Limb (tissue), 2 donors: Measurements from ENCODE around the gene HELZ.
"Not testable (repeated sequence)": the region's sequence is repeated elsewhere in the genome, so short reads cannot be mapped to it uniquely, and the experiment has no call there.

Experiments
- DNase-seq, 2 donors: peaks; one replicate each; pipeline ENCODE4 v3.0.0-alpha.2; 2016; ENCODE audit errors: extremely low spot score in 2 of 2

The HELZ gene, protein sequence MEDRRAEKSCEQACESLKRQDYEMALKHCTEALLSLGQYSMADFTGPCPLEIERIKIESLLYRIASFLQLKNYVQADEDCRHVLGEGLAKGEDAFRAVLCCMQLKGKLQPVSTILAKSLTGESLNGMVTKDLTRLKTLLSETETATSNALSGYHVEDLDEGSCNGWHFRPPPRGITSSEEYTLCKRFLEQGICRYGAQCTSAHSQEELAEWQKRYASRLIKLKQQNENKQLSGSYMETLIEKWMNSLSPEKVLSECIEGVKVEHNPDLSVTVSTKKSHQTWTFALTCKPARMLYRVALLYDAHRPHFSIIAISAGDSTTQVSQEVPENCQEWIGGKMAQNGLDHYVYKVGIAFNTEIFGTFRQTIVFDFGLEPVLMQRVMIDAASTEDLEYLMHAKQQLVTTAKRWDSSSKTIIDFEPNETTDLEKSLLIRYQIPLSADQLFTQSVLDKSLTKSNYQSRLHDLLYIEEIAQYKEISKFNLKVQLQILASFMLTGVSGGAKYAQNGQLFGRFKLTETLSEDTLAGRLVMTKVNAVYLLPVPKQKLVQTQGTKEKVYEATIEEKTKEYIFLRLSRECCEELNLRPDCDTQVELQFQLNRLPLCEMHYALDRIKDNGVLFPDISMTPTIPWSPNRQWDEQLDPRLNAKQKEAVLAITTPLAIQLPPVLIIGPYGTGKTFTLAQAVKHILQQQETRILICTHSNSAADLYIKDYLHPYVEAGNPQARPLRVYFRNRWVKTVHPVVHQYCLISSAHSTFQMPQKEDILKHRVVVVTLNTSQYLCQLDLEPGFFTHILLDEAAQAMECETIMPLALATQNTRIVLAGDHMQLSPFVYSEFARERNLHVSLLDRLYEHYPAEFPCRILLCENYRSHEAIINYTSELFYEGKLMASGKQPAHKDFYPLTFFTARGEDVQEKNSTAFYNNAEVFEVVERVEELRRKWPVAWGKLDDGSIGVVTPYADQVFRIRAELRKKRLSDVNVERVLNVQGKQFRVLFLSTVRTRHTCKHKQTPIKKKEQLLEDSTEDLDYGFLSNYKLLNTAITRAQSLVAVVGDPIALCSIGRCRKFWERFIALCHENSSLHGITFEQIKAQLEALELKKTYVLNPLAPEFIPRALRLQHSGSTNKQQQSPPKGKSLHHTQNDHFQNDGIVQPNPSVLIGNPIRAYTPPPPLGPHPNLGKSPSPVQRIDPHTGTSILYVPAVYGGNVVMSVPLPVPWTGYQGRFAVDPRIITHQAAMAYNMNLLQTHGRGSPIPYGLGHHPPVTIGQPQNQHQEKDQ (N-terminal part only)

DNA sequence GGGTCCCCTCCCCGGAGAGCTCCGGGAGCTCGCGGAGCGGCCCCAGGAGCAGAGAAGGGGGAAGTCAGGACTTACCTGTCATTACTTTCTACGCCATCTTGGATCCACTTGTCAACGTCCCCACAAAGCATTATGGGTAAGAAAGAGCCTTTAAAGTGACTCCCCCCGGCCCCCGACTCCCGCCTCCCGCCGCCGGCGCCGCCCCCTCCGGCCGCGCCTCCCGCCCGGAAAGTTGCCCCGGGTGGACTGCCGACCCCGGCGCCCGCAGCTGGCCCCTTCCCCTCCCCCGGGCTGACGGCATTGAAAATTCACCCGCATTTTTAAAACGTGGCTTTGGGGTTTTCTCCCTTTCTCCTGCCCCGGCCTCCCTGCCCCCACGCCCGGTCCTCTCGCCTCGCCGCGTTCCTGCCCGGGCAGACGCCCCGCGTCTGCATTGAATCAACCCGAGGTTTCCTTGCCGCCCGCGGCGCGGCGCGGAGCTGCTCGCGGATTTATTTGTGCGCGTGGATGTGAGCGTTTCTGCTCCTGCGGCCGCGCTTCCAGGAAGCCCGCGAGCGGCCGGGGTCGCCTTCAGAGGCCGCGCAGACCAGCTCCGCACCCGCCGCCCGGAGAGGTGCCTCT, at the start of gene HELZ:
Gene HELZ (minus strand): TSS at position 124 of the 621 bp plus-strand sequence. CDS start 26,392 bp downstream, outside the sequence.
- peak; percentile 88 to 91 for DNase-seq

- peak in 1 of 2 donors; percentile 48 for DNase-seq
These were observed 48.5 kb upstream of the HELZ start for GRCh38 chr17:67293251-67294203.

DNA sequence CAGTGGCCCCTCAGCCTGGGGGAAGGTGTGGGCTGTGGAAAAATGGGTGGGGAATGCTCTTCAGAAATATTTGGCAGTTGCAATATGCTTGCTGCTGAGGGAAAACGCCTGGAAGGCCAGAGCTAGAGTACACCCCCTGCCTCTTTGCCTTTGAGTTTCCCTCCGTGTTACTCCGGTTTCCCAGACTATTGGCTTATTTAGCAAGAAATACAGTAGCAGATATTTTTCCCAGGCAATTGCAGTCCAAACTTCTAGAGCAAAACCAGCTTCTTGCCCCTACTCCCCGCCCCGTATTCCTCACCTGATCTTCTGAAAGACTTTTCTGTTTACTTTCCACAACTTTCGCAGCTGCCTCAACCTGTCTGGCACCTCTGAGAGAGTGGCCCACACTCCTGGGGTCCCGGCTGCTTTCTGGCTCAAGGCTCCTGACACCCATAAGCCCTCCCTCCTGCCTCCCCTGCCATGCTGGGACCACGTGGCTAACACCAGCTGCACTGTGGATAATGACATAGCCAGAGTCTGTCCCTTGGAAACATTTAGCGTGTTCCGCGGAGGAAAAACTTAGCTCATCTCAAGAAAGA, 45.8 kb upstream of the HELZ start:
- peak; percentile 61 to 66 for DNase-seq

GRCh38 chr17:67290244-67290643, 45.2 kb upstream of the HELZ start:
- no peak for DNase-seq

GRCh38 chr17:67289181-67289876, 44.3 kb upstream of the HELZ start:
- DNase-seq: peak; percentile 85 to 87

- not testable (repeated sequence) for DNase-seq
These were observed 41.8 kb upstream of the HELZ start for GRCh38 chr17:67286826-67287225.

DNA sequence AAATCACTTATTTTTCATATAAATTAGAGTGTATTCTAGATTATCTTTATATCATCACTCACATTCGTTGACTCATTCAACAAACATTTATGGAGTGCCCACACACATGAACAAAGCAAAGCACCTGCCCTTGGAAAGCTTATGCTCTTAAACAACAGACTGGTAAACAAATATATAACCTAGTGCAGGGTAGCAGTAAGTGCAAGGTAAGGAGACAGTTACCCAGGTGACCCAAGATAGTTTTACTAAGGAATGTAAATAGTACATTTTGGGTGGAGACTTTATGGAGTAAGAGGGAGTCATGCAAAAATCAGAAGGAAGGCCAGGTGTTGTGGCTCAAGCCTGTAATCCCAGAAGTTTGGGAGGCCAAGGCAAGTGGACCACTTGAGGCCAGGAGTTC, 40.4 kb upstream of the HELZ start:
- DNase-seq: no peak

GRCh38 chr17:67283731-67284516, 38.9 kb upstream of the HELZ start:
- no peak for DNase-seq

- DNase-seq: no peak
These were observed 36.7 kb upstream of the HELZ start for GRCh38 chr17:67281743-67282142.

DNA sequence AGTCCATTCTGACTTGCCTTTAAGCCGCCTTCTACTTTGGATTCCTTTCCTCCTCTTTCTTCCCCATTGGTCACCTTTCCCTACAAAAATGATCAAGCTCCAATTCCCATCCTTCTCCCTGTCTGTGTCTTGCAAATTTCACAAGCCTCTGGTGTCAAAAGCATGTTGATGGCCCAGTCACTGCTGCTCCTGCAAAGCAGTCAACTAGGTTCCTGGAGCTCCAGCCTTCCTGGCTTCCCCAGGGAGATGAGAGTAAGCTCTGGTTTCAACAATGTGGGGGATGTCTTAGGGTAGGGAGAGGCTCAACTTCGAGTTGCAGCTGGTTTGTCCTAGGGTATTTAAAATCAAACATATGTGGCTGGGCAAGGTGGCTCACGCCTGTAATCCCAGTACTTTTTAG, 36.1 kb upstream of the HELZ start:
- DNase-seq: no peak

- peak in 1 of 2 donors; percentile 42 for DNase-seq
These were observed 35.3 kb upstream of the HELZ start for GRCh38 chr17:67280279-67280678.

- no peak for DNase-seq
These were observed 34.1 kb upstream of the HELZ start for GRCh38 chr17:67279115-67279514.

- DNase-seq: no peak
These were observed 33.4 kb upstream of the HELZ start for GRCh38 chr17:67278363-67278762.

GRCh38 chr17:67276075-67276474, 31.1 kb upstream of the HELZ start:
- DNase-seq: no peak

- no peak for DNase-seq
These were observed 29.5 kb upstream of the HELZ start for GRCh38 chr17:67274466-67274865.

- no peak for DNase-seq
These were observed 28.9 kb upstream of the HELZ start for GRCh38 chr17:67273900-67274299.

GRCh38 chr17:67272312-67273047, 27.5 kb upstream of the HELZ start:
- no peak for DNase-seq
